ENCODE data around the gene OR10G3. TPM values are rescaled to one million over a fixed set of nuclear protein-coding genes. Genes with fewer than 3 reads are reported as not detected.

OR10G3 gene
- total RNA-seq, 2 experiments from 2014 or later = not detected

- intact Hi-C loops (cut with micrococcal nuclease) = no loop called here
- no peaks in the 10 kb centered on the region for H3K9me3 Mint-ChIP-seq
- no peak overlapping the region for H3K4me3 Mint-ChIP-seq
- H3K27me3 Mint-ChIP-seq (ENCODE audit: low read depth) = peaks cover 27% of the 10 kb centered on the region
- H3K36me3 Mint-ChIP-seq (ENCODE audit: low read depth) = no peaks in the 10 kb centered on the region
- H3K4me1 Mint-ChIP-seq (ENCODE audit: low read depth) = peaks cover 5% of the 10 kb centered on the region
- H3K27ac Mint-ChIP-seq = no peak overlapping the region
- no peak for DNase-seq
- CTCF ChIA-PET = interaction anchor here (0.6 kb wide), 1 partner anchor 256 kb away, joined by 4 read pairs; no protein-coding TSS in a partner anchor
Measured at GRCh38 chr14:21533294-21533693, 46.6 kb downstream of the OR10G3 start.

- Mint-ChIP-seq H3K9me3 (no peaks in the 10 kb centered on the region), H3K4me1 (ENCODE audit: low read depth) (peaks cover 9% of the 10 kb centered on the region), H3K27ac (no peak overlapping the region), H3K4me3 (no peak overlapping the region), H3K27me3 (ENCODE audit: low read depth) (peaks cover 5% of the 10 kb centered on the region), H3K36me3 (ENCODE audit: low read depth) (no peaks in the 10 kb centered on the region)
- DNase-seq = no peak
- CTCF ChIA-PET = interaction anchor here (0.6 to 1.7 kb wide), 3 partner anchors 31 to 78 kb away, joined by 4 to 5 read pairs (median 5); no protein-coding TSS in a partner anchor
- intact Hi-C loops (cut with micrococcal nuclease) = no loop called here
Measured at GRCh38 chr14:21529515-21529914, 50.4 kb downstream of the OR10G3 start.

GRCh38 chr14:21528381-21529348 lies 51.2 kb downstream of the OR10G3 start:
- CTCF ChIA-PET = interaction anchor here (0.6 to 5.0 kb wide), 3 partner anchors 30 to 405 kb away, joined by 3 to 26 read pairs (median 4); no protein-coding TSS in a partner anchor
- H3K36me3 Mint-ChIP-seq (ENCODE audit: low read depth) = no peaks in the 10 kb centered on the region
- intact Hi-C loops (cut with micrococcal nuclease) = no loop called here
- H3K4me1 Mint-ChIP-seq (ENCODE audit: low read depth) = peaks cover 9% of the 10 kb centered on the region
- no peak overlapping the region for H3K27ac Mint-ChIP-seq
- no peak for DNase-seq
- H3K27me3 Mint-ChIP-seq (ENCODE audit: low read depth) = peaks cover under 1% of the 10 kb centered on the region
- no peaks in the 10 kb centered on the region for H3K9me3 Mint-ChIP-seq
- no peak overlapping the region for H3K4me3 Mint-ChIP-seq

GRCh38 chr14:21527318-21527679 lies 52.6 kb downstream of the OR10G3 start:
- Mint-ChIP-seq H3K27me3 (ENCODE audit: low read depth) (no peaks in the 10 kb centered on the region), H3K4me3 (peak overlapping the region; percentile 79), H3K36me3 (ENCODE audit: low read depth) (no peaks in the 10 kb centered on the region), H3K4me1 (ENCODE audit: low read depth) (peaks cover 9% of the 10 kb centered on the region), H3K27ac (no peak overlapping the region), H3K9me3 (no peaks in the 10 kb centered on the region)
- intact Hi-C loops (cut with micrococcal nuclease) = no loop called here
- CTCF ChIA-PET = interaction anchor here (0.5 to 5.0 kb wide), 5 partner anchors 16 to 417 kb away, joined by 3 to 26 read pairs (median 4); partner anchors contain the start of gene METTL3
- no peak for DNase-seq

GRCh38 chr14:21526672-21527317 lies 53.1 kb downstream of the OR10G3 start:
- intact Hi-C loops (cut with micrococcal nuclease) = loop anchor here (1.0 kb wide), 5 partner anchors 15 to 257 kb away; partner anchors contain the start of genes CHD8, HNRNPC, METTL3 and TOX4
- Mint-ChIP-seq H3K27me3 (ENCODE audit: low read depth) (no peaks in the 10 kb centered on the region), H3K36me3 (ENCODE audit: low read depth) (no peaks in the 10 kb centered on the region), H3K27ac (no peak overlapping the region), H3K9me3 (no peaks in the 10 kb centered on the region), H3K4me1 (ENCODE audit: low read depth) (peaks cover 9% of the 10 kb centered on the region), H3K4me3 (peak overlapping the region; percentile 79)
- CTCF ChIA-PET = interaction anchor here (0.5 to 5.0 kb wide), 6 partner anchors 12 to 417 kb away, joined by 3 to 26 read pairs (median 4); partner anchors contain the start of gene METTL3
- DNase-seq = no peak

DNA sequence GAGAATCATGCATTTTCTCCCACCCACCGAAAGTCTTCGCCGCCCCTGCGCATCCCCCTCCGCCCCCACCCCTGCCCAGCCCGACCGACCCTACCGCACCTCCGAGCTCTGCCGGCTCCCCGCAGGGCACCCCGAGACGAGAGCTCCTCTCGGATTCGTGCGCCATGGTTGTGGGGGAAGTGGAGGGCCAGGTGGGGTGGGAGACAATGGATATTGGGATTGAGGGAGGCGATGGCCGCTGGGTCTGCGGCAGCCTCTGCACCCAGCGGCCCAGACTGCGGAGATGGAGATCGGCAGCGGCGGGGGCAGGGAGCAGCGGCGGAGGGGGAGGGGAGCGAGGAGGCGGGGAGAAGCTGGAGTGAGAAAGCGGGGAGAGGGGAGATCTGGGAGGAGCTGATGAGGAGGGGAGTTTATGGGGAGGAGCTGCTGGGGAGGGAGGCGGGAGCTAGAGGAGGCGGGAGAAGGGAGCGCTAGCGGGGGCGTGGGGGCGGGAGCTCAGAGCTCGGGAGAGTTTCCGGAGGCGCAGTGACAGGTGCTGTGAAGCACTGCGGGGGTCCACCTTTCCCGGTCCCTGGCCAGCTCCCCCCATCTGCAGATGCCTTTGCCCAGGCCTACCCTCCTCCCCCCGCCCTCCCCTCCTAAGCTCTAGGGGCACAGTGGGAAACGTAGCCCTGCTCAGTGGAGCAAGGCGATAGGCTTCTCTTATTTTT lies 53.8 kb downstream of the OR10G3 start, which contains the start of gene SALL2:
Gene SALL2, minus strand, starts transcription at position 385 of the 710 bp plus-strand sequence. Its CDS starts 219 bp downstream, at position 166.
- no peaks in the 10 kb centered on the region for H3K9me3 Mint-ChIP-seq
- H3K27me3 Mint-ChIP-seq (ENCODE audit: low read depth) = no peaks in the 10 kb centered on the region
- peak within 1 kb of the TSS; percentile 79 for H3K4me3 Mint-ChIP-seq
- H3K4me1 Mint-ChIP-seq (ENCODE audit: low read depth) = peaks cover 9% of the 10 kb centered on the region
- H3K36me3 Mint-ChIP-seq (ENCODE audit: low read depth) = no peaks in the 10 kb centered on the region
- DNase-seq = peak; percentile 86
- intact Hi-C loops (cut with micrococcal nuclease) = loop anchor here (1.0 kb wide), 5 partner anchors 15 to 257 kb away; partner anchors contain the start of genes CHD8, HNRNPC, METTL3 and TOX4
- CTCF ChIA-PET = interaction anchor here (0.7 to 5.0 kb wide), 5 partner anchors 12 to 115 kb away, joined by 3 to 26 read pairs (median 4); partner anchors contain the start of gene METTL3
- H3K27ac Mint-ChIP-seq = peak within 1 kb of the TSS; percentile 70

GRCh38 chr14:21525571-21525961 lies 54.3 kb downstream of the OR10G3 start:
- H3K4me1 Mint-ChIP-seq (ENCODE audit: low read depth) = peaks cover 9% of the 10 kb centered on the region
- intact Hi-C loops (cut with micrococcal nuclease) = no loop called here
- DNase-seq = no peak
- peak overlapping the region; percentile 70 for H3K27ac Mint-ChIP-seq
- H3K36me3 Mint-ChIP-seq (ENCODE audit: low read depth) = no peaks in the 10 kb centered on the region
- no peaks in the 10 kb centered on the region for H3K27me3 Mint-ChIP-seq (ENCODE audit: low read depth)
- CTCF ChIA-PET = interaction anchor here (0.7 to 5.0 kb wide), 4 partner anchors 11 to 115 kb away, joined by 3 to 26 read pairs (median 5); partner anchors contain the start of gene METTL3
- H3K4me3 Mint-ChIP-seq = peak overlapping the region; percentile 79
- H3K9me3 Mint-ChIP-seq = no peaks in the 10 kb centered on the region

DNA sequence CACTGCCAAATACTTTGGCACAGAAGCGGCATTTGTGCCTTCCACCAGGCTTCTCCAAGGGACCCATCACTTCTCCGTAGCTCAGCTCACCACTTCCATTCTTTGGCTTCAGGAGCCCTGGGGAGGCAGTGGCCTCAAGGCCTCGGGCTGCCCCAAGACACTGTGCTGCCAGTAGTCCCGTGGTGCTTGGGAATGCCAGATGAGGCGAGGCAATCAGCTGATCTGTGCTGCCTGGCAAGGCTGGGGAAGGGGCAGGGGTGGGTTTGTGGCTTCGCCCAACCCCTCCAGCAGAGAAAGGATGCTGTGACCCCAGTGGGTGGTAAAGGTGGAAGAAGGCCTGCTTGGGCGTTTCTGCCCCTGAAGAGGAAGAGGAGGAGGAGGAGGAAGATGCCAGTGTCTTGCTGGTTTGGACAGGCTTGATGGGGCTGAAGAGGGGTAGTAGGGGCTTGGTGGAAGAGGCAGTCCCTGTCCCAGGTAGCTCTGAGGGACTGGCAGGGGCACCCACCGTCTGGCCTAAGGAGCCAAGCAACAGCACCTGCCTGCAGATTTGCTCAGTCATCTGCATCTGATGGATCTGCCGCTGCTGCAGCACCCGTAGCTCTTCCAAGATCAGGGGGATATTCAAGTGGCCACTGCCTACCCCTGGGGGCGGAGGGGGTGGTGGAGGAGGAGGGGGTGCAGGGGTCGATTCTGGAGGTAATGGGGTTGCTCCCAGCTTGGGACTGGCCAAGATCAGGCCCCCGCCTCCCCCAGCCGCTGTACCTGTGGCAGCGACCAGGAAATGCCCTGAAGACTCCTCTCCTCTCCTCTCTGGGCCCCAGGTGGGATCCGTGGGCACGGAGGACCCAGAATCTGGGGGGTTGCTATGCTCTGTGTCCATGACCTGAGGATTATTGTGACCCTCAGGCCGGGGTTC lies 55.0 kb downstream of the OR10G3 start:
- H3K36me3 Mint-ChIP-seq (ENCODE audit: low read depth) = no peaks in the 10 kb centered on the region
- CTCF ChIA-PET = interaction anchor here (5.0 kb wide), 1 partner anchor 26 kb away, joined by 26 read pairs; no protein-coding TSS in a partner anchor
- no peaks in the 10 kb centered on the region for H3K9me3 Mint-ChIP-seq
- peaks cover 9% of the 10 kb centered on the region for H3K4me1 Mint-ChIP-seq (ENCODE audit: low read depth)
- intact Hi-C loops (cut with micrococcal nuclease) = no loop called here
- H3K27me3 Mint-ChIP-seq (ENCODE audit: low read depth) = no peaks in the 10 kb centered on the region
- DNase-seq = no peak
- H3K4me3 Mint-ChIP-seq = peak overlapping the region; percentile 79
- no peak overlapping the region for H3K27ac Mint-ChIP-seq

- CTCF ChIA-PET = interaction anchor here (2.2 to 5.0 kb wide), 2 partner anchors 24 to 25 kb away, joined by 8 to 26 read pairs; no protein-coding TSS in a partner anchor
- DNase-seq = no peak
- Mint-ChIP-seq H3K4me3 (no peak overlapping the region), H3K4me1 (ENCODE audit: low read depth) (peaks cover 9% of the 10 kb centered on the region), H3K36me3 (ENCODE audit: low read depth) (no peaks in the 10 kb centered on the region), H3K9me3 (no peaks in the 10 kb centered on the region), H3K27ac (no peak overlapping the region), H3K27me3 (ENCODE audit: low read depth) (no peaks in the 10 kb centered on the region)
- intact Hi-C loops (cut with micrococcal nuclease) = no loop called here
Measured at GRCh38 chr14:21523203-21523602, 56.7 kb downstream of the OR10G3 start.

GRCh38 chr14:21521501-21521900 lies 58.4 kb downstream of the OR10G3 start:
- CTCF ChIA-PET = interaction anchor here (1.5 to 2.2 kb wide), 2 partner anchors 22 to 23 kb away, joined by 6 to 8 read pairs; no protein-coding TSS in a partner anchor
- intact Hi-C loops (cut with micrococcal nuclease) = no loop called here
- no peaks in the 10 kb centered on the region for H3K27me3 Mint-ChIP-seq (ENCODE audit: low read depth)
- peaks cover 3% of the 10 kb centered on the region for H3K4me1 Mint-ChIP-seq (ENCODE audit: low read depth)
- no peak for DNase-seq
- H3K4me3 Mint-ChIP-seq = no peak overlapping the region
- no peak overlapping the region for H3K27ac Mint-ChIP-seq
- no peaks in the 10 kb centered on the region for H3K36me3 Mint-ChIP-seq (ENCODE audit: low read depth)
- no peaks in the 10 kb centered on the region for H3K9me3 Mint-ChIP-seq

- no peaks in the 10 kb centered on the region for H3K9me3 Mint-ChIP-seq
- no peak overlapping the region for H3K27ac Mint-ChIP-seq
- intact Hi-C loops (cut with micrococcal nuclease) = no loop called here
- no peaks in the 10 kb centered on the region for H3K36me3 Mint-ChIP-seq (ENCODE audit: low read depth)
- CTCF ChIA-PET = interaction anchor here (2.2 kb wide), 1 partner anchor 21 kb away, joined by 8 read pairs; no protein-coding TSS in a partner anchor
- no peak overlapping the region for H3K4me3 Mint-ChIP-seq
- H3K27me3 Mint-ChIP-seq (ENCODE audit: low read depth) = no peaks in the 10 kb centered on the region
- no peak for DNase-seq
- H3K4me1 Mint-ChIP-seq (ENCODE audit: low read depth) = peaks cover 3% of the 10 kb centered on the region
Measured at GRCh38 chr14:21520767-21521166, 59.1 kb downstream of the OR10G3 start.
